Smooth muscle cell (in vitro differentiated cells): ENCODE results near the gene TXNL4B. TPM values are rescaled to one million over a fixed set of nuclear protein-coding genes. Genes with fewer than 3 reads are reported as not detected.

Experiments used
- DNase-seq: peaks from one replicate; lab custom pipeline; 2025; ENCODE audit not compliant: unreplicated experiment; lab: John Stamatoyannopoulos, UW
- H2AFZ ChIP-seq: fragments of 200-600 bp; sonication (generic); 2 replicates; pipeline ENCODE4 v1.6.0; 2016; ENCODE audit warnings: antibody characterized with exemption, low read depth, mild to moderate bottlenecking
- H3F3A ChIP-seq: fragments of 200-600 bp; sonication (generic); 2 replicates; pipeline ENCODE4 v1.6.0; 2017; ENCODE audit warnings: antibody characterized with exemption, low read depth
- H3K27ac ChIP-seq: fragments of 200-600 bp; sonication (generic); 2 replicates; pipeline ENCODE4 v1.5.1; 2016; ENCODE audit warnings: low read depth, mild to moderate bottlenecking
- H3K27me3 ChIP-seq: fragments of 200-600 bp; sonication (generic); 2 replicates; pipeline ENCODE4 v1.6.1; 2016; ENCODE audit warnings: low read depth, mild to moderate bottlenecking
- H3K36me3 ChIP-seq: fragments of 200-600 bp; sonication (generic); 2 replicates; pipeline ENCODE4 v1.5.1; 2016; ENCODE audit warnings: low read depth
- H3K4me1 ChIP-seq: fragments of 200-600 bp; sonication (generic); 2 replicates; pipeline ENCODE4 v1.5.1; 2016; ENCODE audit warnings: low read depth
- H3K4me2 ChIP-seq: fragments of 200-600 bp; sonication (generic); 2 replicates; pipeline ENCODE4 v1.6.0; 2016; ENCODE audit warnings: mild to moderate bottlenecking
- H3K4me3 ChIP-seq: fragments of 200-600 bp; sonication (generic); 2 replicates; pipeline ENCODE4 v1.5.1; 2016; ENCODE audit warnings: mild to moderate bottlenecking
- H3K79me2 ChIP-seq: fragments of 200-600 bp; sonication (generic); 2 replicates; pipeline ENCODE4 v1.6.0; 2016; ENCODE audit warnings: low read depth, mild to moderate bottlenecking
- H3K9ac ChIP-seq: fragments of 200-600 bp; sonication (generic); 2 replicates; pipeline ENCODE4 v1.6.0; 2016; ENCODE audit warnings: low read depth
- H3K9me3 ChIP-seq: fragments of 200-600 bp; sonication (generic); replicated peaks from 2 replicates; pipeline ENCODE4 v1.5.1; 2016; ENCODE audit warnings: low read depth
- H4K20me1 ChIP-seq: fragments of 200-600 bp; sonication (generic); 2 replicates; pipeline ENCODE4 v1.6.0; 2016; ENCODE audit warnings: low read depth
- WGBS: methylation state at CpG from one replicate; pipeline ENCODE4 v1.1.7; 2016; ENCODE audit warnings: low lambda C conversion rate; 5-methylcytosine and 5-hydroxymethylcytosine counted together
- polyA plus RNA-seq: library from polyadenylated mRNA; unstranded; fragments of >200 nt; fragmentation: Nextera tagmentation; extraction: Ambion mirVana; gene quantifications from 2 replicates; pipeline ENCODE4 v1.2.1, GENCODE V29; 2016
- total RNA-seq: library from RNA; depleted of rRNA; stranded (reverse); fragments of >200 nt; gene quantifications from 2 replicates; pipeline ENCODE4 v1.2.3, GENCODE V29; 2014
- TF ChIP-seq, protein P1 (sequence below): fragments of 200-600 bp; sonication (generic); IDR thresholded peaks from 2 replicates; pipeline ENCODE4 v1.5.1; 2017; ENCODE audit warnings: borderline replicate concordance, mild to moderate bottlenecking, antibody characterized with exemption; ENCODE audit not compliant: insufficient read depth, poor library complexity, severe bottlenecking

Gene TXNL4B
- total and polyA plus RNA-seq, 2 experiments from 2014 or later, result 8.4 to 10.5 TPM

GRCh38 chr16:72104905-72105304 lies 11.5 kb upstream of the TXNL4B start:
- Histone ChIP-seq H3K4me1 (no peaks in the 10 kb centered on the region), H3K36me3 (peaks cover 11% of the 10 kb centered on the region), H3K79me2 (no peaks in the 10 kb centered on the region), H3K27me3 (no peaks in the 10 kb centered on the region), H3K4me2 (no peak overlapping the region), H3K9ac (no peak overlapping the region), H2AFZ (no peak overlapping the region), H3K27ac (no peak overlapping the region), H3K4me3 (no peak overlapping the region), H3K9me3 (no peaks in the 10 kb centered on the region), H3F3A (no peaks in the 10 kb centered on the region), H4K20me1 (no peaks in the 10 kb centered on the region)
- TF ChIP-seq, protein P1, sequence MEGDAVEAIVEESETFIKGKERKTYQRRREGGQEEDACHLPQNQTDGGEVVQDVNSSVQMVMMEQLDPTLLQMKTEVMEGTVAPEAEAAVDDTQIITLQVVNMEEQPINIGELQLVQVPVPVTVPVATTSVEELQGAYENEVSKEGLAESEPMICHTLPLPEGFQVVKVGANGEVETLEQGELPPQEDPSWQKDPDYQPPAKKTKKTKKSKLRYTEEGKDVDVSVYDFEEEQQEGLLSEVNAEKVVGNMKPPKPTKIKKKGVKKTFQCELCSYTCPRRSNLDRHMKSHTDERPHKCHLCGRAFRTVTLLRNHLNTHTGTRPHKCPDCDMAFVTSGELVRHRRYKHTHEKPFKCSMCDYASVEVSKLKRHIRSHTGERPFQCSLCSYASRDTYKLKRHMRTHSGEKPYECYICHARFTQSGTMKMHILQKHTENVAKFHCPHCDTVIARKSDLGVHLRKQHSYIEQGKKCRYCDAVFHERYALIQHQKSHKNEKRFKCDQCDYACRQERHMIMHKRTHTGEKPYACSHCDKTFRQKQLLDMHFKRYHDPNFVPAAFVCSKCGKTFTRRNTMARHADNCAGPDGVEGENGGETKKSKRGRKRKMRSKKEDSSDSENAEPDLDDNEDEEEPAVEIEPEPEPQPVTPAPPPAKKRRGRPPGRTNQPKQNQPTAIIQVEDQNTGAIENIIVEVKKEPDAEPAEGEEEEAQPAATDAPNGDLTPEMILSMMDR, result no peak
- no peak for DNase-seq
- WGBS, result 93% methylated on average over 9 of the region's 9 CpGs

DNA sequence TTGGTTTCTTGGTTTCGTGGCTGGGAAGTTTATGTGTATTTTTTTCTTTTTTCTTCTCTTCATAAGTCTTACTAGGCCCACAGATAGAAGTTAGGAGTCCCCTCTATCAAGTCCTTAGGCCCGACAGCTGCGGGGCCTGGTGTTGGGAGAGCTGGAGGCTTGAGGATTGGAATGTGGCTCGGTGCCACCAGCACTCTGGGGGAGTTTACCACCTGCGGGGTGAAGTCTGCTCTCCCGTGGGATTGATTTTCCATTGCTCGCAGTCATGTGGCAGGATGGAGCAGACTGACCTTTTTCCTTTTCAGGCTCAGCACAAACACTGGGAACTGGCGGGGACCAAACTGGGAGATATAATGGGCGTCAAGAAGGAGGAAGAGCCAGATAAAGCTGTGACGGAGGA lies 7.8 kb upstream of the TXNL4B start:
- TF ChIP-seq, protein P1, result no peak
- H3K9ac ChIP-seq, result no peak overlapping the region
- H3K4me3 ChIP-seq, result no peak overlapping the region
- H3K9me3 ChIP-seq, result no peaks in the 10 kb centered on the region
- H4K20me1 ChIP-seq, result peaks cover 6% of the 10 kb centered on the region
- no peaks in the 10 kb centered on the region for H3K79me2 ChIP-seq
- H3K27ac ChIP-seq, result no peak overlapping the region
- H3F3A ChIP-seq, result no peaks in the 10 kb centered on the region
- 98% methylated on average over 10 of the region's 10 CpGs for WGBS
- no peaks in the 10 kb centered on the region for H3K27me3 ChIP-seq
- no peak overlapping the region for H2AFZ ChIP-seq
- H3K36me3 ChIP-seq, result peaks cover 12% of the 10 kb centered on the region
- DNase-seq, result no peak
- H3K4me2 ChIP-seq, result no peak overlapping the region
- H3K4me1 ChIP-seq, result no peaks in the 10 kb centered on the region

GRCh38 chr16:72099377-72099818 lies 6.0 kb upstream of the TXNL4B start:
- no peaks in the 10 kb centered on the region for H3F3A ChIP-seq
- H3K9me3 ChIP-seq, result no peaks in the 10 kb centered on the region
- H3K79me2 ChIP-seq, result peaks cover 14% of the 10 kb centered on the region
- no peak overlapping the region for H3K27ac ChIP-seq
- H3K27me3 ChIP-seq, result no peaks in the 10 kb centered on the region
- H3K4me2 ChIP-seq, result no peak overlapping the region
- 79% methylated on average over 12 of the region's 12 CpGs for WGBS
- no peak for DNase-seq
- H4K20me1 ChIP-seq, result peaks cover 6% of the 10 kb centered on the region
- H3K4me3 ChIP-seq, result no peak overlapping the region
- H3K36me3 ChIP-seq, result peaks cover 12% of the 10 kb centered on the region
- H2AFZ ChIP-seq, result no peak overlapping the region
- peaks cover 8% of the 10 kb centered on the region for H3K4me1 ChIP-seq
- TF ChIP-seq, protein P1, result peak; percentile 26
- H3K9ac ChIP-seq, result no peak overlapping the region

GRCh38 chr16:72098936-72099335 lies 5.5 kb upstream of the TXNL4B start:
- Histone ChIP-seq H3K4me3 (no peak overlapping the region), H3K79me2 (peaks cover 18% of the 10 kb centered on the region), H3F3A (no peaks in the 10 kb centered on the region), H3K36me3 (peaks cover 12% of the 10 kb centered on the region), H4K20me1 (peaks cover 6% of the 10 kb centered on the region), H3K4me1 (peaks cover 8% of the 10 kb centered on the region), H3K9me3 (no peaks in the 10 kb centered on the region), H3K27ac (no peak overlapping the region), H2AFZ (no peak overlapping the region), H3K4me2 (no peak overlapping the region), H3K9ac (no peak overlapping the region), H3K27me3 (no peaks in the 10 kb centered on the region)
- WGBS, result 86% methylated on average over 15 of the region's 15 CpGs
- TF ChIP-seq, protein P1, result no peak
- no peak for DNase-seq
